ENCODE data around the gene ANKRD22.
"Not testable (repeated sequence)": the region's sequence is repeated elsewhere in the genome, so short reads cannot be mapped to it uniquely, and the experiment has no call there.

The ANKRD22 gene

GRCh38 chr10:88851706-88852105 is at the start of gene ANKRD22:
Gene ANKRD22 (minus strand): TSS chr10:88851844. CDS start chr10:88851607, 237 bp downstream.
- no peak for DNase-seq (ENCODE audit: low read depth, low spot score)

- DNase-seq (ENCODE audit: low read depth, low spot score): no peak
Observed at GRCh38 chr10:88899886-88900285, 48.2 kb upstream of the ANKRD22 start.

GRCh38 chr10:88898727-88899126 is 47.1 kb upstream of the ANKRD22 start:
- no peak for DNase-seq (ENCODE audit: low read depth, low spot score)

- DNase-seq (ENCODE audit: low read depth, low spot score): peak; percentile 25
Observed at GRCh38 chr10:88896994-88897853, 45.6 kb upstream of the ANKRD22 start.

GRCh38 chr10:88896372-88896993 is 44.8 kb upstream of the ANKRD22 start:
- no peak for DNase-seq (ENCODE audit: low read depth, low spot score)

- no peak for DNase-seq (ENCODE audit: low read depth, low spot score)
Observed at GRCh38 chr10:88895250-88895649, 43.6 kb upstream of the ANKRD22 start.

- no peak for DNase-seq (ENCODE audit: low read depth, low spot score)
Observed at GRCh38 chr10:88893611-88894010, 42.0 kb upstream of the ANKRD22 start.

GRCh38 chr10:88892222-88892967 is 40.8 kb upstream of the ANKRD22 start:
- DNase-seq (ENCODE audit: low read depth, low spot score): no peak

- DNase-seq (ENCODE audit: low read depth, low spot score): no peak
Observed at GRCh38 chr10:88890681-88891381, 39.2 kb upstream of the ANKRD22 start.

GRCh38 chr10:88889559-88890337 is 38.1 kb upstream of the ANKRD22 start:
- no peak for DNase-seq (ENCODE audit: low read depth, low spot score)

GRCh38 chr10:88888810-88889445 is 37.3 kb upstream of the ANKRD22 start:
- no peak for DNase-seq (ENCODE audit: low read depth, low spot score)

- DNase-seq (ENCODE audit: low read depth, low spot score): no peak
Observed at GRCh38 chr10:88886557-88886956, 34.9 kb upstream of the ANKRD22 start.

- DNase-seq (ENCODE audit: low read depth, low spot score): no peak
Observed at GRCh38 chr10:88883448-88883809, 31.8 kb upstream of the ANKRD22 start.

GRCh38 chr10:88882646-88883447 is 31.2 kb upstream of the ANKRD22 start:
- not testable (repeated sequence) for DNase-seq (ENCODE audit: low read depth, low spot score)

GRCh38 chr10:88881922-88882645 is 30.4 kb upstream of the ANKRD22 start:
- no peak for DNase-seq (ENCODE audit: low read depth, low spot score)

- DNase-seq (ENCODE audit: low read depth, low spot score): no peak
Observed at GRCh38 chr10:88881320-88881719, 29.7 kb upstream of the ANKRD22 start.

GRCh38 chr10:88880282-88881076 is 28.8 kb upstream of the ANKRD22 start:
- peak; percentile 41 for DNase-seq (ENCODE audit: low read depth, low spot score)
